Heart right ventricle (tissue), 16 donors: ENCODE data around the gene TUBA3E. TPM values are rescaled to one million over a fixed set of nuclear protein-coding genes. Genes with fewer than 3 reads are reported as not detected.
"Not testable (repeated sequence)": the region's sequence is repeated elsewhere in the genome, so short reads cannot be mapped to it uniquely, and the experiment has no call there.

Experiments
- ATAC-seq, 8 donors: fragments of 200-7000 bp; cut with Tn5 transposase; one replicate each; pipeline ENCODE4 v1.9.1; 2020; ENCODE audit warnings: mild to moderate bottlenecking in 8 of 8, moderate library complexity in 8 of 8, moderate number of reproducible peaks in 1 of 8
- DNase-seq, 2 donors: peaks; one replicate each; pipeline ENCODE4 v3.0.0-alpha.2; 2020
- H3K27ac ChIP-seq, 10 donors: fragments of 200-600 bp; sonication (generic) in 2 of 10; one replicate each; pipeline versions ENCODE4 v1.5.0 to v1.8.0; 2020 to 2022; ENCODE audit warnings: mild to moderate bottlenecking in 3 of 10
- H3K27me3 ChIP-seq, 7 donors: fragments of 200-600 bp; one replicate each; pipeline ENCODE4 v1.8.0; 2021 to 2022; ENCODE audit warnings: mild to moderate bottlenecking in 2 of 7
- H3K36me3 ChIP-seq, 9 donors: fragments of 200-600 bp; sonication (generic) in 1 of 9; one replicate each; pipeline versions ENCODE4 v1.5.0 to v1.8.0; 2020 to 2022; ENCODE audit warnings: mild to moderate bottlenecking in 2 of 9
- H3K4me1 ChIP-seq, 9 donors: fragments of 200-600 bp; sonication (generic) in 1 of 9; one replicate each; pipeline versions ENCODE4 v1.5.0 to v1.8.0; 2020 to 2022; ENCODE audit warnings: mild to moderate bottlenecking in 4 of 9
- H3K4me3 ChIP-seq, 10 donors: fragments of 200-600 bp; sonication (generic) in 2 of 10; one replicate each; pipeline versions ENCODE4 v1.5.0 to v1.8.0; 2020 to 2022; ENCODE audit warnings: mild to moderate bottlenecking in 7 of 10, moderate library complexity in 2 of 10
- H3K9me3 ChIP-seq, 11 donors: fragments of 200-600 bp in 10 of 11; sonication (generic) in 2 of 11; one replicate each; pipeline versions ENCODE4 v1.5.0 to v1.8.0; 2013 to 2022; ENCODE audit warnings: mild to moderate bottlenecking in 2 of 11, control low read depth in 1 of 11, moderate library complexity in 1 of 11
- WGBS, 2 donors: extraction: QIAGEN DNeasy Blood & Tissue Kit; methylation state at CpG; one replicate each; pipeline ENCODE4 v1.1.7; 2013; ENCODE audit warnings: inconsistent platforms in 1 of 2; 5-methylcytosine and 5-hydroxymethylcytosine counted together
- intact Hi-C, 10 donors: fragments of 100-400 bp; cut with DNase I; formaldehyde crosslinking; loops; one replicate each; pipeline versions ENCODE4 v1.11.1 to v1.14.2; 2022
- polyA plus RNA-seq, 2 donors: library from polyadenylated mRNA; stranded (reverse); fragments of 200-250 nt; gene quantifications; one replicate each; pipeline ENCODE4 v1.2.3, GENCODE V29; 2013
- total RNA-seq, 10 donors: library from RNA; stranded (reverse); fragmentation: NEBNext Ultra II Directional in 3 of 10; extraction: Animal tissue kit (Norgen Biotek cat#: 25700) in 3 of 10; gene quantifications; one replicate each; pipeline versions ENCODE4 v1.2.1 to v1.2.4, GENCODE V29; 2021 to 2023
- TF ChIP-seq, protein P1 (sequence below), 9 donors: fragments of 200-600 bp; sonication (generic) in 2 of 9; IDR thresholded peaks; one replicate each; pipeline versions ENCODE4 v1.5.0 to v1.8.0; 2021 to 2022; ENCODE audit warnings: antibody characterized with exemption in 9 of 9, mild to moderate bottlenecking in 5 of 9, moderate library complexity in 1 of 9
- donor health status: Arrhythmogenic right ventricular cardiomyopathy.
- donor health status: ischemic (EF 13 %, LVEDD 7.1; RV severe dilation, severe dysfunction).
- donor health status: healthy with polysubstance abuse.
- donor health status: DM: no; HTN: yes; CAD: no.
- donor health status: DM: no; HTN: no; CAD: no.
- donor health status: ischemic (EF 25% LVEDD 6.9; RV normal size, moderate dysfunction).
- donor health status: ischemic (EF 25% LVEDD 5.7; RV mildly dilated, moderate dysfunction).
- donor health status: healthy.
- donor health status: DM: yes; HTN: yes; CAD: no.
- donor health status: Ischemic cardiomyopathy.
- donor health status: ischemic (EF 35%, LVEDD 5.7; RV mildly dilated, moderate dysfunction).
- donor health status: nonischemic (EF 11% LVEDD 7.7; RV severe dilation, severe dysfunction).
- donor health status: DM: yes; HTN: yes; CAD: no.
- donor health status: PGD.
- donor health status: ischemic (EF 29% LVEDD 5.4; RV normal size, mild dysfunction).
- donor health status: nonischemic (EF 23%, LVEDD 6.1; RV moderate dilation, normal function).

TUBA3E gene
- total and polyA plus RNA-seq, 12 donors, result 2.3 to 286 (median 10.5) TPM

DNA sequence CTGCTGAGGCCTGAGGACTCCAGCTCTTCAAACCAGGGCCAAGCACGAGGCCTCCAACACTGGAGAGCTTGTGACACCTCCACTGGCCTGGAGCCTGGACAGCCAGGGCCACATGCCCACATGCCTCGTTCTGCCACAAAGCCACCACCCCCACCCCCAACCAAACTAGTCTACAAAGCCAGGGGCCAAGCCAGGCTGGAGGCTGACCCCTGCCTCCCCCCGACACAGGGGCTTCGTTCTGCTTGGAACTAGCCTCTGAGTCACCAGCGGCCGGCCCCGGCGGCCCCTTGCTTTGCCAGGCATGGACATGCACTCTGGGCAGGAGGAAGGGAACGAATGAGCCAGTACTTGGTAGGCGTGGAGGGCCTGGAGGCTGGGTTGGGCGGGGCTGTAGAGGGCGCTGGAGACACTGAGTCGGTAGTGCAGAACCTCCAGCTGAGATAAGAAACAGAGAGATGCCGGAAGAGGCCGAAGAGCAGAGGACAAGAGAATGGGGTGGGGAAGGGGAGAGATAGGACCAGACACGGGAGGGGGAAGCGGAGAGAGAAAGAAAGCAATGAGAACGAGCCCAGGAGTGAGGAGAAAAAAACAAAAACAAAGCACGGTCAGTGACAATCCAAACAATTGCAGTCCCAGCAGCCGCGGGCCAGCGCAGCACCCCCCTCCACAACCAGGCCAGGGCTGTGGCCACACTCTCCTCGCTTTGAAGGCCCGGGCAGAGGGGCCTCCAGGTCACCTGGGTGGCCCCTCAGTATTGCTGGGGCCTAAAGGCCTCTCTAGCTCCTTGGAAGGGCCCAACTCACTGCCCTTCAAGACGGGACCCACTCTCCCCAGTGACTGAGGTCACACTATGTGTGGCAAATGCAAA is 37.2 kb downstream of the TUBA3E start:
- H3K4me1 ChIP-seq, H3K4me3 ChIP-seq, H3K9me3 ChIP-seq, H3K27me3 ChIP-seq, intact Hi-C loops: not testable (repeated sequence)
- DNase-seq, result peak; percentile 42 to 57
- peak; percentile 69 to 90 (median 79) for ATAC-seq
- peak overlapping the region in 6 of 10 donors; percentile 5 to 63 (median 58) for H3K27ac ChIP-seq
- H3K36me3 ChIP-seq, result peaks cover 0 to 72% (median 29%) of the 10 kb centered on the region in 9 donors
- TF ChIP-seq, protein P1, sequence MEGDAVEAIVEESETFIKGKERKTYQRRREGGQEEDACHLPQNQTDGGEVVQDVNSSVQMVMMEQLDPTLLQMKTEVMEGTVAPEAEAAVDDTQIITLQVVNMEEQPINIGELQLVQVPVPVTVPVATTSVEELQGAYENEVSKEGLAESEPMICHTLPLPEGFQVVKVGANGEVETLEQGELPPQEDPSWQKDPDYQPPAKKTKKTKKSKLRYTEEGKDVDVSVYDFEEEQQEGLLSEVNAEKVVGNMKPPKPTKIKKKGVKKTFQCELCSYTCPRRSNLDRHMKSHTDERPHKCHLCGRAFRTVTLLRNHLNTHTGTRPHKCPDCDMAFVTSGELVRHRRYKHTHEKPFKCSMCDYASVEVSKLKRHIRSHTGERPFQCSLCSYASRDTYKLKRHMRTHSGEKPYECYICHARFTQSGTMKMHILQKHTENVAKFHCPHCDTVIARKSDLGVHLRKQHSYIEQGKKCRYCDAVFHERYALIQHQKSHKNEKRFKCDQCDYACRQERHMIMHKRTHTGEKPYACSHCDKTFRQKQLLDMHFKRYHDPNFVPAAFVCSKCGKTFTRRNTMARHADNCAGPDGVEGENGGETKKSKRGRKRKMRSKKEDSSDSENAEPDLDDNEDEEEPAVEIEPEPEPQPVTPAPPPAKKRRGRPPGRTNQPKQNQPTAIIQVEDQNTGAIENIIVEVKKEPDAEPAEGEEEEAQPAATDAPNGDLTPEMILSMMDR (IDR thresholded peaks at IDR 0.05), result peak in 2 of 9 donors; percentile 8 to 18
- 72 to 75% methylated on average over 25 of the region's 25 CpGs for WGBS, 2 donors

DNA sequence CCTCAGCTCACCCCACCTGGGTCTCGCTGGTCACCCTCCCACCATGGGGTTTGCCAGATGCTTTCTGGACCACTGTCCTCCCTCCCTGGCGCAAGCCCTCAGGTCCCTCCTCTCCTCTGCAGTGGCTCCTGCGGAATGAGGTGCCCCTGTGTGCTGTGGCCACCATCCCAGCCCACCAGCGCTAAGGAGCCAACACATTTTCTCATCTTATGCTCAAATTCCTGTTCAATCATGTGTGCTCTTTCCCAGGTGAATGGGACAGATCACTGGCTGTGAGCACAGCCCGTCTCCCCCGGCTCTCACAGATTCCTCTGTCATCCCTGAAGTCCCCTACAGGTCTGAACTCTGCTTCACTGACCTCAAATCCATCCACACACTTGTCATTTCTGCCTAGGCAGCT is 38.1 kb downstream of the TUBA3E start:
- WGBS, 2 donors, result 95 to 97% methylated on average over 6 of the region's 6 CpGs
- peak overlapping the region in 4 of 10 donors; percentile 7 to 43 (median 20) for H3K27ac ChIP-seq

DNA sequence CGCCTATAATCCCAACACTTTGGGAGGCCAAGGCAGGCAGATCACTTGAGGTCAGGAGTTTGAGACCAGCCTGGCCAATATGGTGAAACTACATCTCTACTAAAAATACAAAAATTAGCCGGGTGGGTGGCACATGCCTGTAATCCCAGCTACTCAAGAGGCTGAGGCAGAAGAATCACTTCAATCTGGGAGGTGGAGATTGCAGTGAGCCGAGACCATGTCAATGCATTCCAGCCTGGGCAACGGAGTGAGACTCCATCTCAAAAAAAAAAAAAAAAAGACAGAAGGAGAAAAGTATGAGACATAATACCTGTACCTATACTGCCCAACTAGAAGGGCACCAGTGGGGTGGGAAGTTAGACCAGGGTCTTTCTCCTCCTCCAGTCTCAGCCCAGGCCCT is 38.9 kb downstream of the TUBA3E start:
- DNase-seq, H3K9me3 ChIP-seq, H3K4me3 ChIP-seq, H3K4me1 ChIP-seq, H3K27ac ChIP-seq, ATAC-seq, H3K27me3 ChIP-seq: not testable (repeated sequence)
- WGBS, 2 donors, result 94 to 98% methylated on average over 4 of the region's 4 CpGs
- intact Hi-C loops, result loop anchor here in 6 of 10 donors (5.0 to 10.0 kb wide), 3 partner anchors 173 to 178 kb away; no protein-coding TSS in a partner anchor
- peaks cover 0 to 65% (median 17%) of the 10 kb centered on the region in 9 donors for H3K36me3 ChIP-seq

More for the DNA sequence above, 38.1 kb downstream of the TUBA3E start:
- peaks cover 0 to 65% (median 19%) of the 10 kb centered on the region in 9 donors for H3K36me3 ChIP-seq
- H3K4me1 ChIP-seq, result peaks cover 0 to 2% (median 0%) of the 10 kb centered on the region in 9 donors
- intact Hi-C loops, result no loop called here
- ATAC-seq (no peak), DNase-seq (no peak)
- H3K9me3 ChIP-seq, result no peaks in the 10 kb centered on the region
- TF ChIP-seq, protein P1 (IDR thresholded peaks at IDR 0.05), result no peak
- no peaks in the 10 kb centered on the region for H3K27me3 ChIP-seq
- no peak overlapping the region for H3K4me3 ChIP-seq

- TF ChIP-seq, protein P1 (IDR thresholded peaks at IDR 0.05), result no peak
- Histone ChIP-seq H3K27me3 (no peaks in the 10 kb centered on the region), H3K27ac (no peak overlapping the region), H3K4me1 (peaks cover 0 to 2% (median 0%) of the 10 kb centered on the region in 9 donors), H3K36me3 (peaks cover 0 to 65% (median 10%) of the 10 kb centered on the region in 9 donors), H3K4me3 (no peak overlapping the region), H3K9me3 (no peaks in the 10 kb centered on the region)
- DNase-seq, result no peak
- ATAC-seq, result no peak
- intact Hi-C loops, result loop anchor here in 6 of 10 donors (5.0 to 10.0 kb wide), 3 partner anchors 174 to 179 kb away; no protein-coding TSS in a partner anchor
- WGBS, 2 donors, result 91 to 92% methylated on average over 9 of the region's 9 CpGs
Observed at GRCh38 chr2:130158631-130159030, 39.6 kb downstream of the TUBA3E start.

GRCh38 chr2:130157825-130158514 is 40.3 kb downstream of the TUBA3E start:
- H3K27me3 ChIP-seq, H3K27ac ChIP-seq, H3K4me1 ChIP-seq, H3K4me3 ChIP-seq, ATAC-seq, H3K9me3 ChIP-seq, DNase-seq: not testable (repeated sequence)
- intact Hi-C loops, result loop anchor here in 7 of 10 donors (2.0 to 10.0 kb wide), 4 partner anchors 174 to 179 kb away; no protein-coding TSS in a partner anchor
- 67 to 72% methylated on average over 13 of the region's 13 CpGs for WGBS, 2 donors
- H3K36me3 ChIP-seq, result peaks cover 0 to 66% (median 11%) of the 10 kb centered on the region in 9 donors

DNA sequence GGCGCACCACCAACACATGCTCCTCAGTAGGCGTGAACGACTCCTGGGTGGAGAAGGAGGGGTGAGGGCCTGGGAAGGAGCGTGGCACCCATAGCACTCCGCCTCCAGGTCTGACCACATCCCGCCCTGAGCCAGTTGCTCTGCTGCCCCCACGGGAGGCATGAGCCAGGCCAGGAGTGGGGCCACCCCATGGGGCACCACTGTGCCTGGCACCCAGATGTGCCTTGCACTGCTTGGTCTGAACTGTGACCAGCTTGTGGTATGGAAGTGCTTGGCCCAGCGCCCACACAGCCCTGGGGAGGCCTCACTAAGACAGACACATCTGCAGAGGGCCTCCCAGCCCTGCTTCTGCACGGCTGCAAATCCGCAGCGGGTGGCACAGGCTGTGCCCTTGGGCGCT is 40.9 kb downstream of the TUBA3E start:
- not testable (repeated sequence) for ATAC-seq, H3K27ac ChIP-seq, H3K4me1 ChIP-seq, DNase-seq, H3K4me3 ChIP-seq, H3K9me3 ChIP-seq, H3K27me3 ChIP-seq
- 79 to 89% methylated on average over 11 of the region's 12 CpGs for WGBS, 2 donors
- intact Hi-C loops, result loop anchor here in 7 of 10 donors (2.0 to 10.0 kb wide), 4 partner anchors 175 to 180 kb away; no protein-coding TSS in a partner anchor
- peaks cover 0 to 66% (median 9%) of the 10 kb centered on the region in 9 donors for H3K36me3 ChIP-seq
